Sigmoid colon (tissue), 7 donors: ENCODE results near the gene ATP4B. TPM values are rescaled to one million over a fixed set of nuclear protein-coding genes. Genes with fewer than 3 reads are reported as not detected.

ENCODE experiments used
- DNase-seq: peaks from one replicate; pipeline ENCODE4 v3.0.0-alpha.2; 2019
- H3K27ac ChIP-seq, 4 donors: fragments of 200-600 bp; sonication (generic); one replicate each; pipeline ENCODE4 v1.5.1; 2016 to 2019; ENCODE audit warnings: mild to moderate bottlenecking in 1 of 4
- H3K27me3 ChIP-seq, 3 donors: fragments of 200-600 bp; sonication (generic); one replicate each; pipeline ENCODE4 v1.5.1; 2019; ENCODE audit warnings: mild to moderate bottlenecking in 1 of 3
- H3K36me3 ChIP-seq, 4 donors: fragments of 200-600 bp; sonication (generic); one replicate each; pipeline ENCODE4 v1.5.1; 2016 to 2019
- H3K4me1 ChIP-seq, 4 donors: fragments of 200-600 bp; sonication (generic); one replicate each; pipeline ENCODE4 v1.5.1; 2017 to 2019
- H3K4me3 ChIP-seq, 4 donors: fragments of 200-600 bp; sonication (generic); one replicate each; pipeline ENCODE4 v1.5.1; 2017 to 2019; ENCODE audit warnings: mild to moderate bottlenecking in 2 of 4, moderate library complexity in 1 of 4
- H3K9me3 ChIP-seq, 4 donors: fragments of 200-600 bp in 3 of 4; sonication (generic) in 3 of 4; one replicate each; pipeline versions ENCODE4 v1.5.1 to v1.6.1; 2013 to 2019
- CTCF ChIP-seq, 4 experiments: fragments of 450-650 bp in 3 of 4; fragments of 200-600 bp in 1 of 4; IDR thresholded peaks; one replicate each; pipeline ENCODE4 v1.5.1; 2016 to 2019; ENCODE audit warnings: antibody characterized with exemption in 4 of 4, mild to moderate bottlenecking in 3 of 4, moderate library complexity in 2 of 4
- EP300 ChIP-seq, 4 donors: sonication (generic); formaldehyde crosslinking; IDR thresholded peaks; one replicate each; pipeline ENCODE4 v1.6.1; 2017; ENCODE audit warnings: antibody characterized with exemption in 4 of 4
- POLR2A ChIP-seq, 2 donors: fragments of 450-650 bp; IDR thresholded peaks; one replicate each; pipeline ENCODE4 v1.6.1; 2016; ENCODE audit warnings: antibody characterized with exemption in 2 of 2, mild to moderate bottlenecking in 2 of 2, moderate library complexity in 2 of 2
- POLR2AphosphoS5 ChIP-seq, 4 donors: sonication (generic); formaldehyde crosslinking; IDR thresholded peaks; one replicate each; pipeline ENCODE4 v1.6.1; 2017; ENCODE audit warnings: antibody characterized with exemption in 4 of 4
- WGBS, 2 donors: extraction: QIAGEN DNeasy Blood & Tissue Kit; methylation state at CpG; one replicate each; pipeline ENCODE4 v1.1.7; 2013; 5-methylcytosine and 5-hydroxymethylcytosine counted together
- intact Hi-C: fragments of 100-400 bp; cut with DNase I; formaldehyde crosslinking; loops from one replicate; pipeline ENCODE4 v1.15.1; 2023
- polyA plus RNA-seq, 3 donors: library from polyadenylated mRNA; stranded (reverse); fragments of 200-250 nt; gene quantifications; one replicate each; pipeline ENCODE4 v1.2.3, GENCODE V29; 2013
- total RNA-seq, 4 donors: library from RNA; depleted of rRNA; stranded (reverse); fragments of >200 nt; gene quantifications; one replicate each; pipeline ENCODE4 v1.1.0, GENCODE V29; 2016
- donor health status: healthy with polysubstance abuse.
- donor health status: Bipolar disorder and iron deficiency.
- donor health status: healthy.

Gene ATP4B
- total and polyA plus RNA-seq, 7 donors = not detected

- intact Hi-C loops = no loop called here
Measured at GRCh38 chr13:113634279-113635047, 23.5 kb downstream of the ATP4B start.

GRCh38 chr13:113633485-113633873, 24.5 kb downstream of the ATP4B start:
- Histone ChIP-seq H3K36me3 (peaks cover 17 to 85% (median 30%) of the 10 kb centered on the region in 4 donors), H3K27me3 (no peaks in the 10 kb centered on the region), H3K4me1 (no peaks in the 10 kb centered on the region), H3K9me3 (no peaks in the 10 kb centered on the region), H3K27ac (no peak overlapping the region), H3K4me3 (no peak overlapping the region)
- DNase-seq = peak; percentile 56
- TF ChIP-seq CTCF (IDR thresholded peaks at IDR 0.05) = no peak
- TF ChIP-seq EP300 (IDR thresholded peaks at IDR 0.05) = no peak
- no peak for TF ChIP-seq POLR2A (IDR thresholded peaks at IDR 0.05)
- TF ChIP-seq POLR2AphosphoS5 (IDR thresholded peaks at IDR 0.05) = no peak
- 97% methylated on average over 18 of the region's 18 CpGs for WGBS, 2 donors
- intact Hi-C loops = no loop called here

More at GRCh38 chr13:113634279-113635047, 23.5 kb downstream of the ATP4B start:
- peaks cover 17 to 84% (median 30%) of the 10 kb centered on the region in 4 donors for H3K36me3 ChIP-seq
- 91 to 96% methylated on average over 16 of the region's 16 CpGs for WGBS, 2 donors
- peak; percentile 14 for DNase-seq
- H3K9me3 ChIP-seq = no peaks in the 10 kb centered on the region
- H3K27me3 ChIP-seq = no peaks in the 10 kb centered on the region
- peaks cover 0 to 8% (median 3%) of the 10 kb centered on the region in 4 donors for H3K4me1 ChIP-seq
- no peak for TF ChIP-seq CTCF (IDR thresholded peaks at IDR 0.05)
- no peak for TF ChIP-seq POLR2AphosphoS5 (IDR thresholded peaks at IDR 0.05)
- TF ChIP-seq EP300 (IDR thresholded peaks at IDR 0.05) = no peak
- no peak for TF ChIP-seq POLR2A (IDR thresholded peaks at IDR 0.05)
- H3K4me3 ChIP-seq = no peak overlapping the region
- no peak overlapping the region for H3K27ac ChIP-seq

GRCh38 chr13:113632706-113633484, 25.1 kb downstream of the ATP4B start:
- DNase-seq = peak; percentile 40
- Histone ChIP-seq H3K4me3 (no peak overlapping the region), H3K36me3 (peaks cover 14 to 83% (median 28%) of the 10 kb centered on the region in 4 donors), H3K27ac (no peak overlapping the region), H3K9me3 (no peaks in the 10 kb centered on the region), H3K27me3 (no peaks in the 10 kb centered on the region), H3K4me1 (no peaks in the 10 kb centered on the region)
- 96 to 97% methylated on average over 38 of the region's 38 CpGs for WGBS, 2 donors
- TF ChIP-seq POLR2AphosphoS5 (IDR thresholded peaks at IDR 0.05) (no peak), CTCF (IDR thresholded peaks at IDR 0.05) (no peak), EP300 (IDR thresholded peaks at IDR 0.05) (no peak), POLR2A (IDR thresholded peaks at IDR 0.05) (no peak)
- intact Hi-C loops = no loop called here

GRCh38 chr13:113631341-113632095, 26.5 kb downstream of the ATP4B start:
- H3K9me3 ChIP-seq = no peaks in the 10 kb centered on the region
- no peak overlapping the region for H3K27ac ChIP-seq
- H3K4me3 ChIP-seq = no peak overlapping the region
- peaks cover 0 to 74% (median 20%) of the 10 kb centered on the region in 4 donors for H3K36me3 ChIP-seq
- H3K4me1 ChIP-seq = no peaks in the 10 kb centered on the region
- WGBS, 2 donors = 96 to 97% methylated on average over 42 of the region's 42 CpGs
- DNase-seq = peak; percentile 48
- TF ChIP-seq POLR2A (IDR thresholded peaks at IDR 0.05) (no peak), EP300 (IDR thresholded peaks at IDR 0.05) (no peak), CTCF (IDR thresholded peaks at IDR 0.05) (no peak), POLR2AphosphoS5 (IDR thresholded peaks at IDR 0.05) (no peak)
- intact Hi-C loops = no loop called here
- no peaks in the 10 kb centered on the region for H3K27me3 ChIP-seq
